Umbilical cord (tissue), 2 donors: Measurements from ENCODE around the gene PATE2. TPM values are rescaled to one million over a fixed set of nuclear protein-coding genes. Genes with fewer than 3 reads are reported as not detected.

Experiments used
- DNase-seq: peaks from one replicate; pipeline ENCODE4 v3.0.0-alpha.2; 2015; ENCODE audit warnings: low spot score
- total RNA-seq: library from RNA; depleted of rRNA; stranded (reverse); fragments of >200 nt; gene quantifications from one replicate; pipeline ENCODE4 v1.2.3, GENCODE V29; 2014; ENCODE audit warnings: low replicate concordance; ENCODE audit not compliant: insufficient read depth

The PATE2 gene
- total RNA-seq = 12.5 TPM

DNA sequence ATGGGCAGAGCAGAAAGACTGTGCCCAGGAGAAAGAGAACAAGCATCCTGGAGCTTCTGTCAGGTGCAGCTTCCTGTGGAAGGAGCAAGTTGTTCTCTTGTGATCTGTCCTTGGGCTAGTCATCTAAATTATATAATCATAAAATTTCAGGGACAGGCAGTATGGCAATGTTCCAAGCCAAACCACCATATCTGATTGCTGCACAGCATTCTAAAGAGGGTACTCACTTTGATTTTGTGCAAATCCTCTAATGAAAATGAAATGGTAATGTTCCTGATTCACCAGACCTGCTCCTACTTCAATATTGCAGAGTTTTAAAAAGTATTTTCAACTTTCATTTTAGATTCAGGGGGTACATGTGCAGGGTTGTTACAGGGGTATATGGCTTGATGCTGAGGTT lies at the start of gene PATE2:
Gene PATE2 (minus strand): TSS at position 101 of the 400 bp plus-strand sequence. CDS start 55 bp downstream, at position 46.
- DNase-seq = no peak

DNA sequence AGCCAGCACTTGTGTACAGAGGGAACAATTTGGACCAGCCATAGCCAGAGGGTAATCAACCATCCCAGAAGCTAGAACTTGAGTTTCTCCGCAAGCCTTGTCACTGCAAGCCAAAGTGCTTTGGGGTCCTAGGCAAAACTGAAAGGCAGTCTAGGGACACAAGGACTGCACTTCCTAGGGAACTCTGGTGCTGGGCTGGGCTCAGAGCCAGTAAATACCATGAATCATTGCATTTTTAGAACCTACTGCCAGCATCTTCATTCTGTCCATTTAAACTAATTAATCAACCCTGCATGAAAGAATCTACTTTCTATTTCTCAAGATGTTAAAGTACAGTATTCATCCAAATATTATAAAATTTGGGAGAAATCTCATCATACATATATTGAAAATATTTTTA lies 29.3 kb upstream of the PATE2 start:
- no peak for DNase-seq

DNA sequence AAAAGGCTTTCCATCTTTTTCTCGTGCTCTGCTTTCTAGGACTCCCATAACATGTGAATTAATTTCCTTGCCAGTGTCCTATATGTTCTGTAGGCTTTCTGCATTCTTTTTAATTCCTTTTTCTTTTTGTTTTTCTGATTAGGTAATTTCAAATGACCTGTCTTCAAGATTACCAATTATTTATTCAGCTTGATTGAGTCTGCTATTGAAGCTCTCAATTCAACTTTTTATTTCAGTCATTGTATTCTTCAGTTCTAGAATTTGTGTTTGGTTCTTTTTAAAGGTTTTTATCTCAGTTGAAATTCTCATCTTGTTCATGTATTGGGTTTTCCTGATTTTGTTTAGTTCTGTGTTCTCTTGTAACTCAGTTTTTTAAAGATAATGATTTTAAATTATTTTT lies 23.8 kb upstream of the PATE2 start:
- DNase-seq = no peak

DNA sequence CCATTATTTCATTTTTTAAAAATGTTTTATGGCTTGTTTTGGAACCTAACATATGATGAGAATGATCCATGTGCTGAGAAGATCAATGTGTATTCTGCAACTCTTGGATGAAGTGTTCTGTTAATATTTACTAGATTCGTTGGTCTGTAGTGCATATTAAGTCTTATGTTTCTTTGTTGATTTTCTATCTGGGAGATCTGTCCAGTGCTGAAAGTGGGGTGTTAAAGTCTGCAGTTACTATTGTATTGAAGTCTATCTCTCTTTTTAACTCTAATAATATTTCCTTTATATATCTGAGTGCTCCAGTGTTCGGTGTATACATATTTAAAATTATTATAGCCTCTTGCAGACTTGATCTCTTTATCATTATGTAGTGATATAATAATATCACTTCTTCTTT lies 21.2 kb upstream of the PATE2 start:
- no peak for DNase-seq

DNA sequence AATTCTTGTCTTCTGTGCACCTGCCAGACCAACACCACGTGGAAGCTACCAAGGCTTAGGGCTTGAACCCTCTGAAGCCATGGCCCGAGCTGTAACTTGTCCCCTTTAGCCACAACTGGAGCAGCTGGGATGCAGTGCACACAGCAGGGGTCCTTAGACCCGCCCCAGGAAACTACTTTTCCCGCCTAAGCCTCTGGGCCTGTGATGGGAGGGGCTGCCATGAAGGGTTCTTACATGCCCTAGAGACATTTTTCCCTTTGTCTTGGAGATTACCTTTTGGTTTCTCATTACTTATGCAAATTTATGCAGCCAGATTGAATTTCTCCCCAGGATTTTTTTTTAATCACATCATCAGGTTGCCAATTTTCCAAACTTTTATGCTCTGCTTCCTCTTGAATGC lies 19.0 kb upstream of the PATE2 start:
- DNase-seq = no peak

DNA sequence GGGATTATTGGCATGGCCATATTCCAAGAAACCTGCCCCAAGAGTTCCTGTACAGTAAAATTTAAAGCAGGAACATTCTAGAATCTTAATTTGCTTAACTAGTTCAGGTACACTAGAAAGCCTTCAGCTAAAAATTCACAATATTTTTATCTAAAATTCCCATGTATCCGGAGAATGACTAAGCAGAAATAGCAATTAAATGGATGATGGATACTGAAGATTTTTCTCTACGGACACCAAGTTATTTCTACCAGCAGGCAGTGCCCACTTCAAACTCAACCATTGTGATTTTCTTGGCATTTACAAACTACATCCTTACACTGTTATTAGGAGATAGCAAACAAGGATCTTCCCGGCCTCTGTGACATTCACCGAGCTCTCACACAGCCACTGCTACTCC lies 12.2 kb upstream of the PATE2 start:
- DNase-seq = no peak

DNA sequence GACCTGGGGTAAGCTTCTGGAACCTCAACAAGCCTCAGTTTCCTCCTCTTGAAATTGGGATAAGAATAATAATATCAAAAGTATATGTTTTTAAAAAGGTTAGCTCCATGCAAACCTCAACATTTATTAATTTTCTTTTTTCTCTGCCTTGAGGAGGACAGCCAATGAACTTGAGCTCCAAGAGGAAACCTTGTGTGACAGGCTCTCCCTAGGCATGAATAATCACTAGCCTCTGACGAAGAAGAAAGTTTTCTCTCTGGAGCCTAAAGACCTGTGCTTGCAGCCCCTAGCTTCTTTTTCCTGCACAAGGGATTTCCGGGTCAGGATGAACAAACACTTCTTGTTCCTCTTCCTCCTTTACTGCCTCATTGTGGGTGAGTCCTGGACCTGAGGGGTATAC lies 9.2 kb upstream of the PATE2 start, which contains the start of gene PATE3:
Gene PATE3 (plus strand): TSS at position 301 of the 400 bp plus-strand sequence. CDS start 25 bp downstream, at position 326.
- no peak for DNase-seq

DNA sequence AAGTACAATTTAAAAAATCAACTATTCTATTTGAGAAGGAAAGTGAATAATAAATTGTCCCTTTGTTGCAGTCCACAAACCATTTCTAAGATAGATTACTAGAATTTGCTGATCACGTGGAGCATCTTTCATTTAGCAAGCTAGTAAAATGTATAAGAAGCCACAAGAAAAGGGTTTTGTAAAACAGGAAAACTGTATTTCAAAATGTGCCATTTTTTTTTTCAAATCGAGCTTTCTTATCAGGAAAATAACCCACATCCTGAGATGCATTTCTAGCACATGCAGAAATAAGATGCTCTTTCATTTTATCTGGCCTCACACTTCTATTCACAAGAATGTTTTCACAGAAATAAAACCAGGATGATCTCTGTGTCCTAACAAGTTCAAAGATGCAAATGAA lies 6.0 kb upstream of the PATE2 start:
- no peak for DNase-seq

DNA sequence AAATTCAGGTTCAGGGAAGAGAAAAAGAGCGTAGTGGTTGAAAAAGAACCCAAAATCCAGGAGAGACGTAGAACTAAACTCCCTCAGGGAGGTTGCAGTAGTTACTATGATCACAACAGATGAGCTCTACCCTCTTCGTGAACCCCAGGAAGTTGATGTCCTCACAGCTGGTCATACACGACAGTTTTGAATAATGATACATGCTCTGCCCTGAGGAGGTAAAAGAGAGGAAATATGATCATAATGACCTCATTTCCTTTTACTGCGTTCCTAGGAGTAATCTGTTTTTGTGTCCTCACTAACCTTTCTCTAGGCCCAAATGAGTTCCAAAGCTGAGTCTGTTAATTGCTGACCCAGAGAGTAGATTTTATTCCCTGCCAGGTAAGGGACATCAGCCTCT lies 1.3 kb downstream of the PATE2 start:
- DNase-seq = no peak

DNA sequence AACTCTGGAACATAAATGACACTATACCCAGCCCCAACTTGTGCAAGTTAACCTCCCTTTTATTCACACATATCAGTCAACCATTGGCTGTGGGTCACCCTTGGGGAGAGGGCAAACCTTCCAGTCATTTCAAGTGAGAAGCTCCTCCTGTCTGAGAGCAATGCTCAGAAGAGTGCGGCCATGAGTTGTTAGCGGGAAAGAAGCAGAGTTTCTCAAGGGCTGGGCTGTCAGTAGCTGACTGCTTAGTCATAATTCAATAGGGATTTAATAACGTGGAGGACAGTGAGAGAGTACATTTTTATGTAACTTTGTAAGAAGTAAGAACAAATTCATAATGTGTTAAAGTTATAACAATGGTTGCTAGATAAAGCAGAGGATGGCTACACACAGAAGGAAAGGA lies 5.1 kb downstream of the PATE2 start:
- DNase-seq = peak; percentile 7

DNA sequence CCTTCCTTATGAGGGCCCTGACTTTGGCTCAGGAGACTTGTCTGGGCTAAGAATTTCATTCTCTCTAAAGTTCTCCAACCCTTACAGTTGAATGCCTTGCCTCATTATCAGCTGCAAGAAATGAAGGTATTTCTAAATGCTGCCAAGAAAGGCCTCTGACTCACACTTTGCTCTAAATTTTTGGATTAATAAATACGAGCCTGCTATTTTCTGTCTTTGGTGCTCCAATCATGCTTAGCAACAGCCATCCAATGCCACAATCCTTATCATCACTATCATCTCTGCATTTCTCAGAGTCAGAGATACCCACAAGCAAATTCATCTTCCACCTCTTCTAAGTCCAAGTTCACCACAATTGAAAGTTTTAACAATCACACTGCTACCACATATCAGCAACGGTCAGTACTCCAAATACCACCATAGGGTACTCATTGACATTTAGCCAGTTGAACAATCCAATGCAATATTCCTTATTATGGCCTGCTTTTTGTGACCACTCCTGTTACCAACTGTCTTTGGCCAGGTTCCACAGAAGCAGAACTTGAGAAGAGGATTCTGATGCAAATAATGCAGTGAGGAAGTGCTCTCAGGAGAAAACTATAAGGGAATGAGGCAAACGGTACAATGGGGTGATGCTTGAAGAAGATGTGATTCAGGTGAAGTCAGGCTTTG lies 5.7 kb downstream of the PATE2 start:
- peak; percentile 74 for DNase-seq

DNA sequence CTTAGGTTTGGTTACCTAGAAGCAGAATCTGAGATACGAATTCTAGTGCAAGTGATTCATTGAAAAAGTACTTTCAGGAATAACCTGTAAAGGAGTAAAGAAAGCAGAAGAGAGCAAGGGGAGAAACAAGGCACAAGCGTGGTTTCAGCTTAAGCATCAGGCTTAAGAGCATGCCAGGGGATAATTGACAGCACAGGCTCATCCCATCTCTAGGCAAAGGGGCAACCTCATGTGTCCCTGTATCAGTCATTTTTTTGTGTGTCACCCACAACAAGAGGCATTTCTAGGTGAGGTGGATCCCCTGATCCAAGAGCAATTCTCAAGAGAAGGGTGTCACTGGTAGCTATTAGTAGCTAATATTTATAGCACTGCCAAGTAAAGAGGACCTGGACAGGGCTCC lies 8.0 kb downstream of the PATE2 start:
- DNase-seq = no peak

DNA sequence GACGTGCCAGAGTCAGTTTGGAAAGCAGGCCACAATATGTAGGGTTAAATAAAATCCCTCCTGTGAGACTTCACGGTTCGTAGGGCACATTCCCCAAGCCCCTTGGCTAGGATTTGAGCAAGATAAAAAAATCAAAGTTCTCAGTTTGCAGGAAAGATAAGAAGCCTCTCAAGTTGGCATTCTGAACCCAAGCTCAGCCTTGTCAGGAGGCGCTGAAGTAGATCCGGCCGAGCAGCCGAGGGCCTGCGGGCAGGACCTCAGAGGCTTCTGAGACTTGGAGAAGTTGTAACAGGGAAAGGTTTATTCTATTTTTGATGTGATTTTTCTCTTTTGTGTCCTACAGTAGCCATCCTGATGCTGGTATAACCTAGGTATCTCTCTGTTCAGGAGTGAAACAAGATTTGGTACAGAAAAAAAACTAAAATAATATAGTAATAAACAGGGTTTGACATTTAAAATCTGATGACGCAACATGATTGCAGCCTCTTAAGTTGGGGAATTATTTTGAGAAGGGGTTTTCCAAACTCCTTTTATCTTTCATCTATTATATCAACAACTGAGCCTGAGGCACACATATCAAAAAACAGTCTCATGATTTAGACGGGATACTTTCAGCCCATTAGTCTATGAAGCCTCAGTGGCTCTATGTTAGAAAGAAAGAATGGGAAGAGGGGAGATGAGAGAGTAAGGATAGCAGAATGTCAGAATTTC lies 10.1 kb downstream of the PATE2 start:
- DNase-seq = peak; percentile 76

DNA sequence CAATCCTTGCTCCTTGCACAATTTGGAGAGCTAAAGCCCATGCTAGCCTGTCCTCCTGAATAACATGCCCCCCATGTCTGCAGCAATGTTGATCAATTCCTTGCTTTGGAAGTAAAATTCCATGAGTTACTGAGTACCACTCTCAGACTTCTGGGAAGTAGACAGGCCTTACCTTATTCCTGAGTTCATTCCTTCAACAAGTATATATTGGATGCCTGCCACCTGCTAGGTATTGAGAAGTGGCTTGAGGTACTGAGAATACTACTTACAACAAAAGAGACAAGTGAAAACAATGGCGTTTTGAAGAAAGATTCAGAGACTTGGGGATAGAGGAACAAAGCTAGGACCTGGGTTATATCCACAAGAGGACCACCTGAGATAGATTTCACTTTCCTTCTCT lies 12.4 kb downstream of the PATE2 start:
- DNase-seq = no peak

DNA sequence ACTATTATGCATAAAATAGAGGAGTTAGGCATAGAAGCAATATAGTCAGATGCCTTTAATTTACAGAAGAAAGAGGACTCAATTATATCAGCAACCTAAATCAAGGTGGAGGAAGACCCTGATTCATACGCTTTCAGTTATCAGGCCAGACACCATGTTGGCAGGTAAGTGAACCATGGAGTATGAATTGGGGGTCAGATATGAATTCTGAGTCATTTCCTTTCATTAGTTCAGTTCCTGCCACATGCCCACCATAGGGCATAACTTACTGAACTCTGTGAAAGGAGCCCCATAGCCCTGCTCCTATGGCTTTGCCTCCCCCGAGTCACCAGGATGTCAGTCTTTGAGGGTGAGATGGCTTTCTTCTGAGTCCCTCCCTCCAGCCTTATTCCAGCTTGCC lies 15.1 kb downstream of the PATE2 start:
- no peak for DNase-seq

DNA sequence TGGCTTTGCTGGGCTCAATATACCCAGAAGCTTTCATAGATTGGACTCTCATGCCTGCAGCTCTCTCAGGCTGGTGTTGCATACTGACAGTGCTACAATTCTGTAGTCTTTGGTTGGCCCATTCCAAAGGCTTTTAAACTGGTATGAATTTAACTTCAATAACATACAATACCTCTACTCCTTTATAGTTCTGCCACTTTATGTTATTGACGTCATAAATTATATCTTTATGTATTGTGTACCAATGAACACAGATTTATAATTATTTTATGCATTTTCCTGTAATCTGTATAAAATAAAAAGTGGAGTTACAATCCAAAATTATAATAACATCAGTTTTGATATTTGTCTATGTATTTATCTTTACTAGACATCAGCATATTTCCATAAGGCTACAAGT lies 16.2 kb downstream of the PATE2 start:
- DNase-seq = no peak

DNA sequence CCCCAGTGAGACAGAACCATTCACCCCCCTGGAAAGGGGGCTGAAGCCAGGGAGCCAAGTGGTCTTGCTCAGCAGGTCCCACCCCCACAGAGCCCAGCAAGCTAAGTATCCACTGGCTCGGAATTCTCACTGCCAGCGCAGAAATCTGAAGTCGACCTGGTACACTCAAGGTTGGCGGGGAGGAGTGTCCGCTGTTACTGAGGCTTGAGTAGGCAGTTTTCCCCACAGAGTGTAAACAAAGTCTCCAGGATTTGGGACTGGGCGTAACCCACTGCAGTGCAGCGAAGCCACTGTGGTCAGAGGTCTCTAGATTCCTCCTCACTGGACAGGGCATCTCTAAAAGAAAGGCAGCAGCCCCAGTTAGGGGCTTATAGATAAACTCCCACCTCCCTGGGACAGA lies 22.6 kb downstream of the PATE2 start:
- DNase-seq = no peak

DNA sequence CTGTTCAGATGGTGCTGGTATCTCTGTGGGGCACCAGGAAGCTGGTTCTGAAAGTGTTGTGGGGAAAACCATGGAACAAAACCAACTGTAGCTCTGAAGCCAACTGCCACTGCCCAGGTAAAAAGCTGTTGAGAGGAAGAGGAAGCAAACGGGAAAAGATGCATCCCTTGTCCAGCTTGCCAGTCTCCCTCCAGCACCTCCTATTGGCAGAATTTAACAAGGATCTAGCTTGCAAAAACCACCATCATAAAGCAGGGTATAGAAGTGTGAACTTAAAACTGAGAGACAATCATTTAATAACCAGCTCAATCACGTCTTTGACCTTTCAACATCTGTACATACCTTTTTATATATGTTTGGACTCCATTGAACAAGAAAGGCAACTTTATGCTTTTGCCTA lies 28.0 kb downstream of the PATE2 start:
- no peak for DNase-seq

DNA sequence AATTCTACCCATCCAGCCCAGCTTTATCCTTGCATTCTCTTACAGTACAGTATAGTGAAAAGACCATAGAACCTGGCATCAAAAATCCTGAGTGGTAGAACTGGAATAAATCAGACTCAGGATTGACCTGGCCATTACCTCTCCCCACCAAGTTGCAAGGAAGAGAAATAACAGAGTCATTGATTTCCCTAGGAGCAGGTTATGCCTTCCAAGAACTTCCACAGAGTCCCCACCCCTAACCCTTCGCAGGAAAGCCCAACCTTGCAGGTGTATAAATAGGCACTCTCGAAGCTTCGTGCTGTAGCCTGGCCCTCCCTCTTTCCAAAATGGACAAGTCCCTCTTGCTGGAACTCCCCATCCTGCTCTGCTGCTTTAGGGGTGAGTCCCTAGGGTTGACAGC lies 32.6 kb downstream of the PATE2 start, which contains the start of gene PATE1:
Gene PATE1 (plus strand): TSS at position 301 of the 400 bp plus-strand sequence. CDS start 26 bp downstream, at position 327.
- no peak for DNase-seq

DNA sequence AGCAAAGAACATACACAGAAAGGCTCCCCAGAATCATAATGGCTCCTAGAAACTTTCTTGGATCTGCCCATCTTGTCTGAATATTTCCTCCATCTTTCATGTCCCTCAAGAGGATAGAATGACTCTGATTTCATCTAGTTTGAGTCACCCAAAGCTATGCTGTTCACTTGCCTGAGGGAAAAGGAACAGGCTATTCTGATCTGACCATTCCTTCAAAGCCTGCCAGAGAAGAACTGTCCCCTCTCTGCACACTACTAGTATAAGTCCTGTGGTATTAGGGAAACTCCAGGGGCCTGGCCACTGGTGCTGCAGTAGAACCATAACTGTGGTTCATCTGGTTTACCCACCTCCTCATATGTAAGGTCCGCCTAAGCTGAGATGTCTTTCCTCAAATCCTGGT lies 34.9 kb downstream of the PATE2 start:
- DNase-seq = no peak

DNA sequence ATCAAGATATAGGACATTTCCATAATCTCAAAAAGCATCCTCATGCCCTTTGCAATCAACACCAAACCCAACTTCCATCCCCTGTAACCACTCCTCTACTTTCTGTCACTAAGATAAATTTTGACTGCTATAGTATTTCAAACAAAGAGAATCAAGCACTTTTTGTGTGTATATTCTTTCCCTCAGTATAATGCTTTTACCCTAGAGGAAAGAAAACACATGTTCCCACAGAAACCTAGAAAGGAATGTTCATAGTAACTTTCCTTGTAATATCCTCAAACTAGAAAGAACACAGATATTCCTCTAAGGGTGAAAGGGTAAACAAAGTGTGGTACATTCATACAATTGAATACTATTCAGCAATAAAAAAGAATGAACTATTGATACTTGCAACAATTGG lies 38.0 kb downstream of the PATE2 start:
- no peak for DNase-seq

DNA sequence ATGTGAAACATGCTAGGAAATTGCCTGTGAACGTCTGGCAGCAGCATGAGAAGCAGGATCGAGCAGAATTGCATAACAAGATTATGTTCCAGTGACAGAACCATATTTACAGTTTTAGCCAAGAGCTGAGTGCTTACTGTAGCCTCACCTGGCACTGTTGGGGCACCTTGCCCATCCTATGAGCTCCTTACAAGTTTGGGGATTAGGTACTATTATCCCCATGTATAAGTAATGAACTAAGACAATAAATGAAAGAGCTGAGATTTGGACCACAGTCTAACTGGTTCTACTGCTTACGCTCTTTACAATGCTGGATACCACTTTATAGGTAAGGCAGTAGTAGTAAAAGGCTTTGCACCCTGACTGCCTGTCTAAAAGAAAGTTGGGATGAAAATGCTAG lies 49.7 kb downstream of the PATE2 start:
- no peak for DNase-seq
